IMR-90 (cell line): ENCODE results near the gene STAU1. TPM values are rescaled to one million over a fixed set of nuclear protein-coding genes. Genes with fewer than 3 reads are reported as not detected.

Experiments
- ATAC-seq: fragments of 200-7000 bp; cut with Tn5 transposase; 2 replicates; pipeline ENCODE4 v1.9.1; 2020; ENCODE audit warnings: low read depth, mild to moderate bottlenecking, moderate library complexity
- BruUV-seq: library from RNA; stranded (reverse); fragments of 400-500 nt; replicated peaks from 2 replicates; lab custom pipeline; 2021; lab: Mats Ljungman, UMichigan
- CTCF ChIA-PET: fragments of 300-600 bp; formaldehyde crosslinking; extraction: SDS; loops from one replicate; lab custom pipeline; 2021; ENCODE audit warnings: antibody characterized with exemption; lab: Yijun Ruan, JAX
- POLR2A ChIA-PET: fragments of 300-600 bp; sonication (Branson Sonifier 250); formaldehyde crosslinking; loops from one replicate; lab custom pipeline; 2022; ENCODE audit warnings: antibody characterized with exemption; ENCODE audit not compliant: unreplicated experiment; lab: Charles Lee
- DNase-seq: peaks from one replicate; pipeline ENCODE4 v3.0.0; 2013
- H2AFZ ChIP-seq: replicated peaks from 2 replicates; pipeline ENCODE3; 2013; ENCODE audit warnings: low read length, mild to moderate bottlenecking; ENCODE audit not compliant: poor library complexity
- H2AK5ac ChIP-seq: 2 replicates; pipeline ENCODE4 v1.6.1; 2013; ENCODE audit warnings: low read depth, low read length, inconsistent platforms
- H2AK9ac ChIP-seq: replicated peaks from 2 replicates; pipeline ENCODE3; 2013; ENCODE audit warnings: mild to moderate bottlenecking, low read depth, low read length, moderate library complexity; ENCODE audit not compliant: poor library complexity
- H2BK120ac ChIP-seq: 2 replicates; pipeline ENCODE4 v1.6.1; 2013; ENCODE audit warnings: low read depth, low read length, inconsistent platforms
- H2BK15ac ChIP-seq: 3 replicates; pipeline ENCODE4 v1.6.1; 2013; ENCODE audit warnings: low read depth, low read length, inconsistent platforms
- H2BK20ac ChIP-seq: 2 replicates; pipeline ENCODE4 v1.6.1; 2013; ENCODE audit warnings: low read depth, mild to moderate bottlenecking, inconsistent platforms, low read length, moderate library complexity
- H2BK5ac ChIP-seq: 2 replicates; pipeline ENCODE4 v1.6.1; 2013; ENCODE audit warnings: mild to moderate bottlenecking, low read depth, low read length, inconsistent platforms; ENCODE audit not compliant: poor library complexity, severe bottlenecking
- H3K14ac ChIP-seq: replicated peaks from 2 replicates; pipeline ENCODE4 v1.6.1; 2013; ENCODE audit warnings: low read depth, low read length, inconsistent platforms
- H3K18ac ChIP-seq: 2 replicates; pipeline ENCODE4 v1.6.1; 2013; ENCODE audit warnings: low read depth, low read length, control low read depth
- H3K23ac ChIP-seq: 2 replicates; pipeline ENCODE4 v1.6.1; 2013; ENCODE audit warnings: low read depth, low read length, inconsistent platforms
- H3K27ac ChIP-seq: 2 replicates; pipeline ENCODE4 v1.5.1; 2013; ENCODE audit warnings: mild to moderate bottlenecking, control low read depth, low read length; ENCODE audit not compliant: insufficient read depth
- H3K27me3 ChIP-seq: 2 replicates; pipeline ENCODE4 v1.6.1; 2013; ENCODE audit warnings: low read length; ENCODE audit not compliant: control insufficient read depth, insufficient read depth
- H3K36me3 ChIP-seq: 2 replicates; pipeline ENCODE4 v1.6.1; 2013; ENCODE audit warnings: low read length, mixed read lengths; ENCODE audit not compliant: control insufficient read depth, insufficient read depth
- H3K4ac ChIP-seq: 2 replicates; pipeline ENCODE4 v1.6.1; 2013; ENCODE audit warnings: low read depth, low read length, inconsistent platforms
- H3K4me1 ChIP-seq: 2 replicates; pipeline ENCODE4 v1.6.1; 2013; ENCODE audit warnings: low read length, mixed read lengths; ENCODE audit not compliant: control insufficient read depth, insufficient read depth
- H3K4me2 ChIP-seq: 2 replicates; pipeline ENCODE4 v1.6.1; 2013; ENCODE audit warnings: low read depth, mild to moderate bottlenecking, control low read depth, low read length, moderate library complexity
- H3K4me3 ChIP-seq: 2 replicates; pipeline ENCODE4 v1.5.1; 2013; ENCODE audit warnings: low read depth, mild to moderate bottlenecking, control low read depth, low read length, moderate library complexity; ENCODE audit not compliant: insufficient read depth
- H3K56ac ChIP-seq: 2 replicates; pipeline ENCODE4 v1.6.1; 2013; ENCODE audit warnings: low read length, inconsistent platforms; ENCODE audit not compliant: insufficient read depth; ENCODE audit errors: extremely low read depth
- H3K79me1 ChIP-seq, 2 experiments: 2 replicates each; pipeline ENCODE4 v1.6.1; 2013; ENCODE audit warnings: low read length in 2 of 2, inconsistent platforms in 1 of 2, low read depth in 1 of 2
- H3K9ac ChIP-seq: 2 replicates; pipeline ENCODE4 v1.6.1; 2013; ENCODE audit warnings: low read depth, low read length, control low read depth
- H3K9me1 ChIP-seq: 2 replicates; pipeline ENCODE4 v1.6.1; 2013; ENCODE audit warnings: low read length, inconsistent platforms; ENCODE audit not compliant: insufficient read depth
- H3K9me3 ChIP-seq: 2 replicates; pipeline ENCODE4 v1.6.1; 2013; ENCODE audit warnings: low read length; ENCODE audit not compliant: control insufficient read depth, insufficient read depth
- H4K20me1 ChIP-seq: 2 replicates; pipeline ENCODE4 v1.6.1; 2013; ENCODE audit warnings: low read length, inconsistent platforms; ENCODE audit not compliant: insufficient read depth
- H4K5ac ChIP-seq: 2 replicates; pipeline ENCODE4 v1.6.1; 2013; ENCODE audit warnings: mild to moderate bottlenecking, low read depth, low read length, control low read depth
- H4K8ac ChIP-seq, 2 experiments: 2 replicates each; pipeline ENCODE4 v1.6.1; 2013; ENCODE audit warnings: low read depth in 2 of 2, low read length in 2 of 2, control low read depth in 1 of 2, inconsistent platforms in 1 of 2
- H4K91ac ChIP-seq: 2 replicates; pipeline ENCODE4 v1.6.1; 2013; ENCODE audit warnings: low read depth, low read length, inconsistent platforms; ENCODE audit not compliant: insufficient read depth
- BHLHE40 ChIP-seq: fragments of 150-350 bp; IDR thresholded peaks from 2 replicates; pipeline ENCODE4 v1.6.1; 2016; ENCODE audit warnings: mild to moderate bottlenecking, low read depth, low read length
- FOS ChIP-seq: fragments of 150-350 bp; IDR thresholded peaks from 2 replicates; pipeline ENCODE4 v1.6.1; 2016; ENCODE audit warnings: low read depth, low read length
- MAFK ChIP-seq: IDR thresholded peaks from 2 replicates; pipeline ENCODE4 v1.6.1; 2012; ENCODE audit warnings: low read depth, low read length, improper control_type of control experiment
- MAZ ChIP-seq: IDR thresholded peaks from 2 replicates; pipeline ENCODE4 v1.6.1; 2012; ENCODE audit warnings: low read depth, mild to moderate bottlenecking, low read length, improper control_type of control experiment, moderate library complexity, borderline replicate concordance
- MXI1 ChIP-seq: IDR thresholded peaks from 2 replicates; pipeline ENCODE4 v1.6.1; 2012; ENCODE audit warnings: low read depth, mild to moderate bottlenecking, low read length, moderate library complexity, borderline replicate concordance
- NFE2L2 ChIP-seq: fragments of 150-350 bp; IDR thresholded peaks from 2 replicates; pipeline ENCODE4 v1.6.1; 2016; ENCODE audit warnings: low read depth, mild to moderate bottlenecking, low read length
- POLR2A ChIP-seq: IDR thresholded peaks from 2 replicates; pipeline ENCODE4 v1.6.1; 2012; ENCODE audit warnings: mild to moderate bottlenecking, low read depth, low read length
- RAD21 ChIP-seq: IDR thresholded peaks from 2 replicates; pipeline ENCODE4 v1.6.1; 2012; ENCODE audit warnings: low read length, improper control_type of control experiment
- RCOR1 ChIP-seq: IDR thresholded peaks from 2 replicates; pipeline ENCODE4 v1.6.1; 2012; ENCODE audit warnings: mild to moderate bottlenecking, low read length, improper control_type of control experiment; ENCODE audit not compliant: insufficient replicate concordance
- RFX5 ChIP-seq: IDR thresholded peaks from 2 replicates; pipeline ENCODE4 v1.8.0; 2012; ENCODE audit warnings: low read depth, mild to moderate bottlenecking, low read length, moderate library complexity
- SMC3 ChIP-seq: fragments of 150-350 bp; IDR thresholded peaks from 2 replicates; pipeline ENCODE4 v1.6.1; 2016; ENCODE audit warnings: low read depth, mild to moderate bottlenecking, antibody characterized with exemption, low read length, moderate library complexity
- WGBS, 2 experiments: methylation state at CpG; one replicate each; pipeline versions ENCODE4 v1.1.5 to v1.1.7; 2013; ENCODE audit warnings: missing lambda C conversion rate in 2 of 2; ENCODE audit not compliant: insufficient read length in 1 of 2; ENCODE audit errors: extremely low coverage in 2 of 2; 5-methylcytosine and 5-hydroxymethylcytosine counted together
- dilution Hi-C: fragments of 300-500 bp; cut with HindIII; formaldehyde crosslinking; loops from one replicate; pipeline ENCODE4 v1.14.3; 2018; ENCODE audit warnings: low sequenced_read_pairs; ENCODE audit not compliant: unreplicated experiment
- in situ Hi-C: fragments of 300-500 bp; cut with MboI; formaldehyde crosslinking; loops from 3 replicates; pipeline ENCODE4 v1.14.3; 2019; ENCODE audit warnings: low sequenced_read_pairs, inconsistent platforms, mixed read lengths
- intact Hi-C: fragments of 100-400 bp; cut with micrococcal nuclease; formaldehyde crosslinking; loops from 2 replicates; pipeline ENCODE4 v1.10.0; 2022
- polyA plus RNA-seq, 3 experiments: library from polyadenylated mRNA; depleted of rRNA; stranded (reverse); fragments of >200 nt; gene quantifications; 2 replicates each; pipeline ENCODE4 v1.2.3, GENCODE V29; 2012; ENCODE audit warnings: low replicate concordance in 1 of 3
- total RNA-seq: library from RNA; depleted of rRNA; stranded (reverse); fragments of >200 nt; gene quantifications from 2 replicates; pipeline ENCODE4 v1.2.3, GENCODE V29; 2012
- TF ChIP-seq, protein P1 (sequence below): fragments of 150-350 bp; IDR thresholded peaks from 2 replicates; pipeline ENCODE4 v1.6.1; 2016; ENCODE audit warnings: low read depth, mild to moderate bottlenecking, low read length, moderate library complexity, borderline replicate concordance
- TF ChIP-seq, protein P2 (sequence below): conservative IDR thresholded peaks from 2 replicates; pipeline ENCODE4 v1.5.1; 2012; ENCODE audit warnings: mild to moderate bottlenecking, low read depth, low read length, improper control_type of control experiment

STAU1 gene
- total and polyA plus RNA-seq, 2 of the 4 experiments (the other 2 are of a cell fraction): 35.3 to 50.3 TPM

DNA sequence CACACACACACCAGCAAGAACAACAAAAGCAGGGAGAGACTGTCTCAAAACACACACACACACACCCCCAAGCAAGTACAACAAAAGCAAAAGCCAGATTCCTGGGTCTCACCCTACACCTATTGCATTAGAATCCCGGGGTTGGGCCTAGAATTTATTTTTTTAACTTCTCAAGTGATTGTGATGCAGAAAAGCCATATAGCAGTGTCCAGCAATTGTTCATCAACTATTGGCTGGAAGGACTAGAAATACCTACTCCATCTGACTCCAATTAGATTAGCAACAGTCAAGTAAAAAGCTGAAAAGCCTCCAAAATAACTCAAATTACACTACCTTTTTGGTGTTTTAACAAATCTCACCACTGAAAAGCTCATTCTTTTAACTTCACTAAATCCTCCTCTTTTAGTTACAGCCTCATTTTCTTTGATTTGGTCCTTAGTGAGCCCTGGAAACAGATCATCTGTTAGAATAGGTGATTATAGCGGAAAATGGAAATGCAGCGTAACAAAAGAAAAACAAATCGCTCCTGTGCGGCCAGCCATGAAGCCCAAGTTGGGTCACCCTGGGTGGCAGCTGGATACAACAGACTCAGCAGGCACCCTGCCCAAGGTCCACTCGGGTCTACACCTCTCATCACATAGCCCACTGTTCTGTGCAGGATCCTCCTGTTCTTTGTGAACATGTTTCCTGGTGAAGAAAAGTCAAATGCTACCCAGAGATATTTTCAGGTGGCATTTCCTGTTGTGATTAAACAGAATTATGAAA lies 38.7 kb downstream of the STAU1 start (continued):
- no peak for TF ChIP-seq RAD21

DNA sequence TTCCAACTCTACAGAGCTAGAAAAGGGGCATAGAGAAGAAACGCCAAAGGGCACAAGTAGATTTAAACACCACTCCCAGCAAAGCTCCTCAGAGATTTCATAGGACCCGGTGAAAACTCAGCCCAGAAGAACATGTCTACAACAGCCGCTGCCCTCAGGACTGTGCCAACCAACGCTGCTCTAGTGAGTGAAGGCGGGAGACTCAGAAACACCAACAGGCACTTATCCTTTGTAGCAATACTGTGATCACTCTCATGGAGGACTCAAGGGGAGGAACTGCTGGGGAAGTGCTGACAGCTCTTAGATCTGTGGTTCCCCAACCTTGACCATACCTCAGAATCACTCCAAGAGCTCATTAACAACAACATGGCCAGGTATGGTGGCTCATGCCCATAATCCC lies 39.5 kb downstream of the STAU1 start:
- H4K20me1 ChIP-seq: peaks cover 31% of the 10 kb centered on the region
- in situ Hi-C loops: no loop called here
- H2AK5ac ChIP-seq: no peak overlapping the region
- CTCF ChIA-PET: no interaction called here
- POLR2A ChIA-PET: no interaction called here
- H3K36me3 ChIP-seq: peaks cover 33% of the 10 kb centered on the region
- H2AFZ ChIP-seq: no peak overlapping the region
- H2BK15ac ChIP-seq: no peak overlapping the region
- H4K8ac ChIP-seq: no peak overlapping the region
- no peak overlapping the region for H2BK20ac ChIP-seq
- intact Hi-C loops: no loop called here
- H3K27ac ChIP-seq: no peak overlapping the region
- H3K4ac ChIP-seq: no peak overlapping the region
- ATAC-seq: no peak
- no peaks in the 10 kb centered on the region for H3K9me3 ChIP-seq
- no peak overlapping the region for H4K5ac ChIP-seq
- no peaks in the 10 kb centered on the region for H3K4me1 ChIP-seq
- DNase-seq: no peak
- no peak overlapping the region for H4K91ac ChIP-seq
- H3K23ac ChIP-seq: no peak overlapping the region
- H3K79me1 ChIP-seq: peaks cover 12 to 61% of the 10 kb centered on the region in 2 experiments
- H3K14ac ChIP-seq: no peak overlapping the region
- no peak overlapping the region for H2BK5ac ChIP-seq
- no peak overlapping the region for H3K56ac ChIP-seq
- dilution Hi-C loops: no loop called here
- 80% methylated on average over 1 of the region's 5 CpGs; no CpG with 5 or more reads in 1 of the 2 experiments for WGBS, 2 experiments
- peaks cover 9% of the 10 kb centered on the region; the same call in 1 of the 2 replicates for H3K9me1 ChIP-seq
- H3K9ac ChIP-seq: no peak overlapping the region
- H2AK9ac ChIP-seq: no peak overlapping the region
- no TSS peak for BruUV-seq
- no peak overlapping the region for H2BK120ac ChIP-seq
- H3K27me3 ChIP-seq: no peaks in the 10 kb centered on the region
- no peak overlapping the region for H3K18ac ChIP-seq
- H3K4me3 ChIP-seq: no peak overlapping the region
- no peak overlapping the region for H3K4me2 ChIP-seq
- no peak for TF ChIP-seq MAFK
- no peak for TF ChIP-seq BHLHE40
- TF ChIP-seq MAZ: no peak
- TF ChIP-seq RAD21: no peak
- TF ChIP-seq RFX5: no peak
- TF ChIP-seq, protein P1, sequence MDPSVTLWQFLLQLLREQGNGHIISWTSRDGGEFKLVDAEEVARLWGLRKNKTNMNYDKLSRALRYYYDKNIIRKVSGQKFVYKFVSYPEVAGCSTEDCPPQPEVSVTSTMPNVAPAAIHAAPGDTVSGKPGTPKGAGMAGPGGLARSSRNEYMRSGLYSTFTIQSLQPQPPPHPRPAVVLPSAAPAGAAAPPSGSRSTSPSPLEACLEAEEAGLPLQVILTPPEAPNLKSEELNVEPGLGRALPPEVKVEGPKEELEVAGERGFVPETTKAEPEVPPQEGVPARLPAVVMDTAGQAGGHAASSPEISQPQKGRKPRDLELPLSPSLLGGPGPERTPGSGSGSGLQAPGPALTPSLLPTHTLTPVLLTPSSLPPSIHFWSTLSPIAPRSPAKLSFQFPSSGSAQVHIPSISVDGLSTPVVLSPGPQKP: no peak
- TF ChIP-seq MXI1: no peak
- TF ChIP-seq SMC3: no peak
- TF ChIP-seq, protein P2, sequence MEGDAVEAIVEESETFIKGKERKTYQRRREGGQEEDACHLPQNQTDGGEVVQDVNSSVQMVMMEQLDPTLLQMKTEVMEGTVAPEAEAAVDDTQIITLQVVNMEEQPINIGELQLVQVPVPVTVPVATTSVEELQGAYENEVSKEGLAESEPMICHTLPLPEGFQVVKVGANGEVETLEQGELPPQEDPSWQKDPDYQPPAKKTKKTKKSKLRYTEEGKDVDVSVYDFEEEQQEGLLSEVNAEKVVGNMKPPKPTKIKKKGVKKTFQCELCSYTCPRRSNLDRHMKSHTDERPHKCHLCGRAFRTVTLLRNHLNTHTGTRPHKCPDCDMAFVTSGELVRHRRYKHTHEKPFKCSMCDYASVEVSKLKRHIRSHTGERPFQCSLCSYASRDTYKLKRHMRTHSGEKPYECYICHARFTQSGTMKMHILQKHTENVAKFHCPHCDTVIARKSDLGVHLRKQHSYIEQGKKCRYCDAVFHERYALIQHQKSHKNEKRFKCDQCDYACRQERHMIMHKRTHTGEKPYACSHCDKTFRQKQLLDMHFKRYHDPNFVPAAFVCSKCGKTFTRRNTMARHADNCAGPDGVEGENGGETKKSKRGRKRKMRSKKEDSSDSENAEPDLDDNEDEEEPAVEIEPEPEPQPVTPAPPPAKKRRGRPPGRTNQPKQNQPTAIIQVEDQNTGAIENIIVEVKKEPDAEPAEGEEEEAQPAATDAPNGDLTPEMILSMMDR: no peak
- no peak for TF ChIP-seq POLR2A
- no peak for TF ChIP-seq RCOR1
- no peak for TF ChIP-seq FOS
- no peak for TF ChIP-seq NFE2L2
